Stimulated activated naive CD8-positive, alpha-beta T cell treated with anti-CD3 and anti-CD28 coated beads, Interleukin-15, amount 100 ng/mL, for 72 hours (primary cell): Measurements from ENCODE around the gene GBF1.
"Not testable (repeated sequence)": the region's sequence is repeated elsewhere in the genome, so short reads cannot be mapped to it uniquely, and the experiment has no call there.

ENCODE experiments used
- ATAC-seq: fragments of 150-1000 bp; cut with Tn5 transposase; 2 replicates; pipeline ENCODE4 v1.10.0; 2021; ENCODE audit warnings: mild to moderate bottlenecking, moderate library complexity
- DNase-seq, 2 donors: peaks; one replicate each; pipeline ENCODE4 v3.0.0; 2021 to 2022
- H3K27ac Mint-ChIP-seq, 2 donors: one replicate each; pipeline ENCODE4 v1.8.0; 2022; ENCODE audit warnings: mild to moderate bottlenecking in 2 of 2, mixed read lengths in 2 of 2, moderate library complexity in 2 of 2
- H3K27me3 Mint-ChIP-seq: one replicate; pipeline ENCODE4 v1.8.0; 2022; ENCODE audit warnings: mixed read lengths
- H3K4me1 Mint-ChIP-seq: one replicate; pipeline ENCODE4 v1.8.0; 2022; ENCODE audit warnings: mild to moderate bottlenecking, mixed read lengths
- H3K4me3 Mint-ChIP-seq, 2 donors: one replicate each; pipeline ENCODE4 v1.8.0; 2022; ENCODE audit warnings: mild to moderate bottlenecking in 2 of 2, mixed read lengths in 2 of 2, moderate library complexity in 1 of 2
- H3K9me3 Mint-ChIP-seq, 2 donors: one replicate each; pipeline ENCODE4 v1.8.0; 2022; ENCODE audit warnings: mixed read lengths in 2 of 2

GBF1 gene, protein sequence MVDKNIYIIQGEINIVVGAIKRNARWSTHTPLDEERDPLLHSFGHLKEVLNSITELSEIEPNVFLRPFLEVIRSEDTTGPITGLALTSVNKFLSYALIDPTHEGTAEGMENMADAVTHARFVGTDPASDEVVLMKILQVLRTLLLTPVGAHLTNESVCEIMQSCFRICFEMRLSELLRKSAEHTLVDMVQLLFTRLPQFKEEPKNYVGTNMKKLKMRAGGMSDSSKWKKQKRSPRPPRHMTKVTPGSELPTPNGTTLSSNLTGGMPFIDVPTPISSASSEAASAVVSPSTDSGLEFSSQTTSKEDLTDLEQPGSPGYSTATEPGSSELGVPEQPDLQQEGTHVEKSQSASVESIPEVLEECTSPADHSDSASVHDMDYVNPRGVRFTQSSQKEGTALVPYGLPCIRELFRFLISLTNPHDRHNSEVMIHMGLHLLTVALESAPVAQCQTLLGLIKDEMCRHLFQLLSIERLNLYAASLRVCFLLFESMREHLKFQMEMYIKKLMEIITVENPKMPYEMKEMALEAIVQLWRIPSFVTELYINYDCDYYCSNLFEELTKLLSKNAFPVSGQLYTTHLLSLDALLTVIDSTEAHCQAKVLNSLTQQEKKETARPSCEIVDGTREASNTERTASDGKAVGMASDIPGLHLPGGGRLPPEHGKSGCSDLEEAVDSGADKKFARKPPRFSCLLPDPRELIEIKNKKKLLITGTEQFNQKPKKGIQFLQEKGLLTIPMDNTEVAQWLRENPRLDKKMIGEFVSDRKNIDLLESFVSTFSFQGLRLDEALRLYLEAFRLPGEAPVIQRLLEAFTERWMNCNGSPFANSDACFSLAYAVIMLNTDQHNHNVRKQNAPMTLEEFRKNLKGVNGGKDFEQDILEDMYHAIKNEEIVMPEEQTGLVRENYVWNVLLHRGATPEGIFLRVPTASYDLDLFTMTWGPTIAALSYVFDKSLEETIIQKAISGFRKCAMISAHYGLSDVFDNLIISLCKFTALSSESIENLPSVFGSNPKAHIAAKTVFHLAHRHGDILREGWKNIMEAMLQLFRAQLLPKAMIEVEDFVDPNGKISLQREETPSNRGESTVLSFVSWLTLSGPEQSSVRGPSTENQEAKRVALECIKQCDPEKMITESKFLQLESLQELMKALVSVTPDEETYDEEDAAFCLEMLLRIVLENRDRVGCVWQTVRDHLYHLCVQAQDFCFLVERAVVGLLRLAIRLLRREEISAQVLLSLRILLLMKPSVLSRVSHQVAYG (N-terminal part only)

DNA sequence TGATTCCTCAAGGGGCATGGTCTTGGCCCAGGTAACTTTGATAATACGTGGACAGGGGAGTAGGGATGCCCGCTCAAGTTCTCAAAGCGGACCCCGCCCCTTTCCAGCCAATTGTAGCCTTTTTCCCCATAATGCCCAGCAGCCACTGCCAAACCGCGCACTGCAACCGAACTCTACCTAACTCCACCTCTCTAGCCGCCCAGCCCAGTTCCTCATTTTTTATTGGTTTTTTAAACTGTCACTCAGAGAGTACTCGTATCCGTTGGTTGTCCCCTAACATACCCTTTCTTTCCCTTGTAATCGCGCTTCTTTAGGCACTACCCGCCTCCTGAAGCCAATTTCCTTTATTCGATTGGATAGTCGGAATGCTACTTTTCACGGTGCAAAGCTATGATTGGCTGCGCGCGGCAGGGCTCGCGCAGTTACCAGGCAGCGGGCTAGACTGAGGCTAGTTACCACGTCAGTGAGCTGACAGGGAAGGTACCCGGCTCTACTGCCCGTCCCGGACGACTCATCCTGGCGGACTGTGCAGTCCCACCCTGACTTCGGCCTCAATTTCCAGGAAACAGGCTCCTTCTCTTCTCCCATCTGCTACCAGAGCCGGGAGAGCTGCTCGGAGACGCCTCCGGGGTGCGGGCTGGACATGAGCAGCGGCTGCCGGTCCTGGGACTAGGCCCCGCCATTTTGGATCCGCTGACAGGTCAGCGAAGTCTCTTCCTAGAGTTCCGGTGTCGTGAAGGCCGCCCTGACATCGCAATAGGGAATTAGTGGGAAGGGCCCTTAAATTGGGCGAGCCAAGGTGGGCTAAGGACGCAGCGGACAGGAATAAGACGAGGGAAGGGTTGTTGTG lies at the start of gene GBF1:
Gene GBF1, plus strand, starts transcription at position 451 of the 850 bp plus-strand sequence. CDS start 13,407 bp downstream, outside the sequence.
- Mint-ChIP-seq H3K27ac (peak within 1 kb of the TSS; percentile 98), H3K9me3 (no peaks in the 10 kb centered on the region), H3K27me3 (peaks cover 31% of the 10 kb centered on the region), H3K4me1 (peaks cover 51% of the 10 kb centered on the region), H3K4me3 (peak within 1 kb of the TSS; percentile 98 to 99)
- ATAC-seq, result peak; percentile 94
- DNase-seq, result peak; percentile 87 to 95

DNA sequence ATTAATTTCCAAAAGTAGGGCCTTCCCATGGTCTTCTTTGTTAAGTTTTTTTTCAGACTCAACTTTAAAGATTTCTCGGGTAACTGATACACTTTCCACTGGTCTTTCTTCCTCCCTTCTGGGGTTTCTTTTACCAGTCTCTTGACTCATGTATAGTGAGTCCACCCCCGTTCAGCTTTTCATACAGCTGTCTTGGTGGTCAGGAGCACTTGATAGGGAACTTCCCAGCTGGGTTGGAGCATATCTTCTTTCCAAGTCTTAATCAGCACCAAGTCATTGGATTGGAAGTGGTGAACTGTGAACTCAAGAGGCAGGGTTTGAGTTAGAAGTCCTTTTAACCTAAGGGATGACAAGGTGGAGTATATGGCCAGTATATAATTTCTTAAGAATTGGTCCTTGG lies 48.4 kb upstream of the GBF1 start:
- H3K9me3 Mint-ChIP-seq, result peaks cover 9 to 10% of the 10 kb centered on the region in 2 donors
- no peak overlapping the region for H3K4me3 Mint-ChIP-seq
- ATAC-seq (peak; percentile 93), DNase-seq (peak in 1 of 2 donors; percentile 36)
- H3K27ac Mint-ChIP-seq, result no peak overlapping the region
- peaks cover 7% of the 10 kb centered on the region for H3K4me1 Mint-ChIP-seq
- H3K27me3 Mint-ChIP-seq, result peaks cover 6% of the 10 kb centered on the region

DNA sequence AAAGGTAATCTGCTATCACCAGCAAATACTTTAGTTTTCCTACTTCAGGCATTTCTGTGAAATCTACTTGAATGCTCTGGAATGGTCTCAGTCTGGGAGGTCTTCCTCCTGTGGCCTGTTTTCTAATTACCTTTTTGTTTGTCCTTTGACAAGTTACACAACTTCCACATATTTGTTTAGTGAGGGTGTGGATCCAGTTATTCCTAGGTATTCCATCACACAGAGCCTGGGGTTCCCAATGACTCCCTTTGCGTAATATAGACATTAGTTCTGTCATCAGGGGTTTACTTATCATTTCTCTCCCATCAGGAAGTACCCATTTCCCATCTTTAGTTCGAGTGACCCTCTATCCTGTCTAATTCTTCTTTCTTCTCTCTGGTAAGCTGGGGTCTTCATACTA lies 47.3 kb upstream of the GBF1 start:
- Mint-ChIP-seq H3K27ac (no peak overlapping the region), H3K4me1 (peaks cover 15% of the 10 kb centered on the region), H3K9me3 (peaks cover under 1 to 1% of the 10 kb centered on the region in 2 donors), H3K4me3 (no peak overlapping the region), H3K27me3 (peaks cover 14% of the 10 kb centered on the region)
- ATAC-seq (no peak), DNase-seq (no peak)

DNA sequence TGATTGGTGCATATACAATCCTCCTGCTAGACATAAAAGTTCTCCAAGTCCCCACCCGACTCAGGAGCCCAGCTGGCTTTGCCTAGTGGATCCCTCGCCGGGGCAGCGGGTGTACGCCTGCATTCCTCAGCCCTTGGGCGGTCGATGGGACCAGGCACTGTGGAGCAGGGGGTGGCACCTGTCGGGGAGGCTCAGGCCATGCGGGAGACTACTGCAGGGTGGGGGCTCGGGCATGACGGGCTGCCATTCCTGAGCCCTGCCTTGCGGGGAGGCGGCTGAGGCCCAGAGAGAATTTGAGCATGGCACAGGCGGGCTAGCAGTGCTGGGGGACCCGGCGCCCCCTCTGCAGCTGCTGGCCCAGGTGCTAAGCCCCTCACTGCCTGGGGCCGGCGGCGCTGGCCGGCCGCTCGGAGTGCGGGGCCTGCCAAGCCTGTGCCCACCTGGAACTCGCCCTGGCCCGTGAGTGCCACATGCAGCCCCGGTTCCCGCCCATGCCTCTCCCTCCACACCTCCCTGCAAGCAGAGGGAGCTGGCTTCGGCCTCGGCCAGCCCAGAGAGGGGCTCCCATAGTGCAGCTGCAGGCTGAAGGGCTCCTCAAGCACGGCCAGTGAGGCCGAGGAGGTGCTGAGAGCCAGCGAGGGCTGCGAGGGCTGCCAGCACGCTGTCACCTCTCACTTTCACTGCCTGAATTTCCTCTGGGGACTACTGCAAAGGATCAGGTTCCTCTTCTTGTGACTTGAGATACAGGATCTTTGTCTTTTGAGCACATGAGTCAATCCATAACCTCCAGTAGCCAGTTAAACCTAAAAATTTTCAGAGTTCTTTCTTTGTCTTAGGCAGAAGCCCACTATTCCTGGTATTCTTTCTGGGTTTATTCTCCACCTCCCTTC lies 44.3 kb upstream of the GBF1 start:
- DNase-seq (no peak), ATAC-seq (no peak)
- peaks cover 13 to 23% of the 10 kb centered on the region in 2 donors for H3K9me3 Mint-ChIP-seq

DNA sequence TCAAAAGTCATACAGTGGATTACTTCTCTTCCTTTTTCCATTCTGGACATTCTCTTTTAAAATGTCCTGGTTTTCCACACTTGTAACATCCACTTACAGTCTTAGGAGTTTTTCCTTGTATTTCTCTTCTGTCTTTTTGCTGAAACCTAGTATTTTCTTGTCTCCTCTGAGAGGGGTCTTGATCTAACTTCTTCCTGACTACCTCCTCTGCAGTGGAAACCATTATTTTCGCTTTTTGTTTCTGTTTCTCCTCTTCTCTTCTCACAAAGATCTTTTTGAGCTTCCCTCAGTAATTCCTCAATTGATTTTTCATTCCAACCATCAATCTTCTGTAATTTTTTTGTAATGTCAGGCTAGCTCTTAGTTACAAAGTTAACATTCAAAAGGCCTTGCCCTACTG lies 42.9 kb upstream of the GBF1 start:
- Mint-ChIP-seq H3K9me3 (peaks cover 13 to 23% of the 10 kb centered on the region in 2 donors), H3K4me1 (peaks cover 8% of the 10 kb centered on the region), H3K27me3 (peaks cover 14% of the 10 kb centered on the region), H3K27ac (no peak overlapping the region), H3K4me3 (peak overlapping the region in 1 of 2 donors; percentile 25)
- DNase-seq (no peak), ATAC-seq (no peak)

More for the DNA sequence above, 44.3 kb upstream of the GBF1 start:
- H3K27me3 Mint-ChIP-seq, result peaks cover 14% of the 10 kb centered on the region
- H3K4me3 Mint-ChIP-seq, result no peak overlapping the region
- peaks cover 15% of the 10 kb centered on the region for H3K4me1 Mint-ChIP-seq
- H3K27ac Mint-ChIP-seq, result peak overlapping the region in 1 of 2 donors; percentile 48

DNA sequence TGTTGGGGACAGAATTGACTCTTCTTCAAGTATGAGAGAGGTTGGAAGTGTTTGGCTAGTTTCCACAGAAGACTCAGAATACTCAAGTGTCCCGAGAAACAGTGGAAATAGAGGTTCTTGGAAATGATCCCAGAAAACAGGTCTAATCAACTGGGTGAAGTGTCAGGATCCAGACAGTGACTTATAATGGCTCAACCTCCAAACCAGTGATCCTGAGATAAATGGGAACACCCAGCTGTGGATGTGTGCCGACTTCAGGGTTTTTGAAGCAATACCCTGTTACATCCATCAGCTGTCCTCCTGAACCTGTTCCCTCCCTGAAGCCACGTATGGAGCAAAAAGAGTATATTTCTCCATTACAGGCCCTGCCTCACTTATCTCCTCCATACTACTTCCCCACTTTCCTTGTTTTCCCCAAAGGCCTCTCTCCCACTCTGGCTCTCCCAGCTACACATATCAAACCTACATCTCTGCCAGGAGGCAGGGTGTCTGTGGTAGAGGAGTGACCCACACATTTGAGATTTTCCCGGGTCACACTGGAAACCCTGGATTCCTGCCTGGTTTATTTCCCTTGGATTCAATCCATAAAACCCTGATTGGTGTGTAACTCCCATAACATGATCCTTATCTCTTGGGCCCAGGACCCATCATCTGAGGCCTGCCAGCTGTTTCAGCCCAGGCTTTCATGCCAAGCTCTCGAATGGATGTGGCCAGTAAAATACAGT lies 36.9 kb upstream of the GBF1 start:
- Mint-ChIP-seq H3K4me3 (no peak overlapping the region), H3K27me3 (peaks cover 4% of the 10 kb centered on the region), H3K9me3 (peaks cover 8 to 17% of the 10 kb centered on the region in 2 donors), H3K27ac (no peak overlapping the region), H3K4me1 (no peaks in the 10 kb centered on the region)
- no peak for DNase-seq
- no peak for ATAC-seq

DNA sequence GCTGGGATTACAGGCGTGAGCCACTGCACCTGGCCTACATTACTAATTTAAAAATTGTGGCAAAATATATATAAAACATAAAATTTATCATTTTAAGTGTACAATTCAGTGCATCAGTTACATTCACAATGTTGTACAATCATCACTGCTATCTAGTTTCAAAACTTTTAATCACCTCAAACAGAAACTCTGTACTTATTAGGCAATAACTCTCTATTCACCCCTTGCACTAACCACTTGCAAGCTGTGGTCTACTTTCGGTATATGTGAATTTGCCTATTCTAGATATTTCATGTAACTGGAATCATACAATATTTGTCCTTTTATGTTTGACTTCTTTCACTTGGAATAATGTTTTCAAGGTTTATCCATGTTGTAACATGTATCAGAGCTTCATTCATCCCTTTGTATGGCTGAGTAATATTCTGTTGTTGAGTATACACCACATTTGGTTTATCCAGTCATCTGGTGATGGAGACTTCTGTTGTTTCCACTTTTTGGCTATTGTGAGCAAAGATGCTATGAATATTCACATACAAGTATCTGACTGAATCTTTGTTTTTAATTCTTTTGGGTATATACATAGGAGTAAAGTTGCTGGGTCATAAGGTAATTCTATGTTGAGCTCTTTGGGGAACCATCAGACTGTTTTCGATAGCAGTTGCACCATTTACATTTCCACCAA lies 33.6 kb upstream of the GBF1 start:
- Mint-ChIP-seq H3K27ac (no peak overlapping the region), H3K4me3 (no peak overlapping the region), H3K4me1 (no peaks in the 10 kb centered on the region), H3K27me3 (peaks cover 14% of the 10 kb centered on the region), H3K9me3 (no peaks in the 10 kb centered on the region)
- peak; percentile 65 for ATAC-seq
- DNase-seq, result no peak

DNA sequence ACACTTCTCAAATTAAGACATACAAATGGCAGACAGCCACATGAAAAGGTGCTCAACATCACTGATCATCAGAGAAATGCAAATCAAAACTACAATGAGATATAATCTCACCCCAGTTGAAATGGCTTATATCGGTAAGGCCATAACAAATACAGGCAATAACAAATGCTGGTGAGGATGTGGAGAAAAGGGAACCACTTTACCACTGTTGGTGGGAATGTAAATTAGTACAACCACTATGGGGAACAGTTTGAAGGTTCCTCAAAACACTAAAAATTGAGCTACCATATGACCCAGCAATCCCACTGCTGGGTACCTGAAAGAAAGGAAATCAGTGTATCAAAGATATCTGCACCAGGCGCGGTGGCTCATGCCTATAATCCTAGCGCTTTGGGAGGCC lies 31.7 kb upstream of the GBF1 start:
- H3K4me1 Mint-ChIP-seq, H3K27ac Mint-ChIP-seq, H3K9me3 Mint-ChIP-seq, ATAC-seq, DNase-seq, H3K4me3 Mint-ChIP-seq: not testable (repeated sequence)
- H3K27me3 Mint-ChIP-seq, result peaks cover 14% of the 10 kb centered on the region

DNA sequence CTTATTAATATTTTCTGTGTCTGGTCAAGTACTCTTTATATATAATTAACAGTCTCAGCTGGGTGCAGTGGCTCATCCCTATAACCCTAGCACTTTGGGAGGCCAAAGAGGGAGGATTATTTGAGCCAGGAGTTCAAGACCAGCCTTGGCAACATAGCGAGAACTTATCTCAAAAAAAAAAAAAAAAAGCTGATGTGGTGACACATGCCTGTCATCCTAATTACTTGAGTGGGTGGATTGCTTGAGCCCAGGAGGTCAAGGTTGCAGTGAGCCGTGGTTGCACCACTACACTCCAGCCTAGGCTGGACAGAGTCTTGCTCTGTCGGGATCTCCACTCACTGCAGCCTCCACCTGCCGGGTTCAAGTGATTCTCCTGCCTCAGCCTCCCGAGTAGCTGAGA lies 26.0 kb upstream of the GBF1 start:
- Mint-ChIP-seq H3K27me3 (peaks cover 19% of the 10 kb centered on the region), H3K4me3 (no peak overlapping the region), H3K27ac (no peak overlapping the region), H3K4me1 (no peaks in the 10 kb centered on the region), H3K9me3 (no peaks in the 10 kb centered on the region)
- DNase-seq (no peak), ATAC-seq (no peak)

DNA sequence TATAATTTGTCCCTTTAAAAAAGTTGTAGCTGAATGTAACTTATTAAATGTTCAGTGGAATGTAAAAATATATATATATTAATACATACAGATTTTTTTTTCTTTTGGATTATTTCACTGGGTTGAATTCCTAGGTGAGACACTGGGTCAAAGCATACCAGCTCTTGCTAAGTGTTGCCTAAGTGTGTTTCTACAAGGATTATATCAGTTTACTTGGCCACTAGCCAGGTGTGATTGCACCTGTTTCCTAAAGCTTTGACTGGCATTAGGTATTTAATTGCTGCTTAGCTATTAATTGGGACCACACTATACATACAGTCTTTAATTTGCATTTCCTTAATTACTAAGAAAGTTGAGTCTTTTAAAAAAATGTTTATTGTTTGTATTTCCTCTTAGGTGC lies 24.7 kb upstream of the GBF1 start:
- peaks cover 21% of the 10 kb centered on the region for H3K27me3 Mint-ChIP-seq
- H3K27ac Mint-ChIP-seq, result no peak overlapping the region
- no peaks in the 10 kb centered on the region for H3K9me3 Mint-ChIP-seq
- ATAC-seq, result no peak
- H3K4me1 Mint-ChIP-seq, result peaks cover 2% of the 10 kb centered on the region
- no peak for DNase-seq
- no peak overlapping the region for H3K4me3 Mint-ChIP-seq

DNA sequence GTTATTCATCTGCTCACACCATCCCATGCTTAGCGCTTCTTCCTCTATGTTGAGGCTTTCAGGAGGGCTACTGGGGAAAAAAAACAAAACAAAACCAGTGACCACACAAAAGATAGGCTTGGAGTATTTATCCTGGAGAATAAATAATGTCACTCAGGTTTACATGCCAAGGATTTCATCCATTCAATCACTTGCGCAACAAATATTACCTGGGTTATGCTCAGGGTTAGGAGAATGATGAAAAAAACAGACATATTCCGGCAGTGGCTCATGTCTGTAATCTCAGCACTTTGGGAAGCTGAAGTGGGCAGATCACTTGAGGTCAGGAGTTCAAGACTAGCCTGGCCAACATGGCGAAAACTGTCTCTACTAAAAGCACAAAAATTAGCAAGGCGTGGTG lies 22.5 kb upstream of the GBF1 start:
- Mint-ChIP-seq H3K27ac (no peak overlapping the region), H3K4me3 (no peak overlapping the region), H3K4me1 (peaks cover 13% of the 10 kb centered on the region), H3K9me3 (no peaks in the 10 kb centered on the region), H3K27me3 (peaks cover 43% of the 10 kb centered on the region)
- ATAC-seq, result no peak
- no peak for DNase-seq

DNA sequence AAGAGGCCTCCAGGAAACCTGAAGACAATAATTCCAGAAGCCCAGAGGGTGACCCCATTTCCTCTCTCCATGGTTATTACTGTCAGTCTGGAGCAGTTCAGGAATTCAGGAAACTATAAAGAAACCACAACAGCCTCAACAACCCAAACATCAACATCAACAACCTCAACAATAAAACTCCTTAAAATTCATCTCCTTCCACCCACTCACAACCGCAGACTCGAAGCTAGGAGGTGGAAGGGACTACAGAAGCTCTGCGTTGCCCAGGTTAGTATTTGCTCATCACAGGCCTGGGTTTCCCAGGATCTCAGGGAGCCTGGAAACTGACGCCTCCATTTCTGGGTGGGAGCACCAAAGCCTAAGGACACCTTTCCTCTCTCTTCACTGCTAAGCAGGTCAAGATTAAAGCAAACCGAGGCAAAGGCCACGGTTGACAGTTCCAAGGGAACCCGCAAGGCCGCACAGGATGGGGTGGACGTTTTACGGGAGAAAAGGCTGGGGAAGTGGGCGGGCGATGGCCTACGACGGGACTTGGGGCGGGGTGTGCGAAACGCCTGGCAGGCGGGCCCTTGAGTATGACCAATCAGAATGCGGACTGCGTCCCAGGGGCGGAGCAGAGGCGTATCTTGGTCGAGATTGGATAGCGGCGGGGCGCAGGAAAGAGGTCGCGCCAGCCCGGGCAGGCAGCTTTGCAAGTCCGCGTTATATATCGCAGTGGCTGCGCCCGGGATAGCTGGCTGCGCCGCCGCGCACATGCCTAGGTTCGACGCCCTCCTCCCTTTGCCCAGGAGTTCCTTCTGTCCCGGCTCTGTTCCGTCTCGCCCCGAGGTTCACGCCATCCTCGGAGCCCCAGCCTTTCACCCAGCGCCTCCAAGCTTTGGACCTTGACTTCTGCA lies 19.4 kb upstream of the GBF1 start, which contains the start of gene ELOVL3:
Gene ELOVL3, plus strand, starts transcription at position 654 of the 896 bp plus-strand sequence. CDS start 250 bp downstream, outside the sequence.
- ATAC-seq, result peak; percentile 88
- Mint-ChIP-seq H3K4me1 (peaks cover 25% of the 10 kb centered on the region), H3K9me3 (no peaks in the 10 kb centered on the region), H3K27me3 (peaks cover 71% of the 10 kb centered on the region), H3K4me3 (peak within 1 kb of the TSS; percentile 57 to 59), H3K27ac (no peak within 1 kb of the TSS)
- DNase-seq, result peak; percentile 80 to 86
